HEK293 (cell line): ENCODE results near the gene PSMC2.

ENCODE experiments used
- CTCF ChIP-seq: fragments of 450-650 bp; formaldehyde crosslinking; IDR thresholded peaks from 2 replicates; pipeline ENCODE4 v1.5.1; 2016; ENCODE audit warnings: missing biosample characterization, missing genetic modification characterization
- PRDM1 ChIP-seq: fragments of 450-650 bp; formaldehyde crosslinking; IDR thresholded peaks from 2 replicates; pipeline ENCODE4; 2016; ENCODE audit warnings: missing biosample characterization, missing genetic modification characterization
- SP7 ChIP-seq: fragments of 450-650 bp; formaldehyde crosslinking; IDR thresholded peaks from 2 replicates; pipeline ENCODE4 v1.5.1; 2016; ENCODE audit warnings: missing biosample characterization, missing genetic modification characterization
- TCF7L2 ChIP-seq: IDR thresholded peaks from 2 replicates; pipeline ENCODE4 v1.6.1; 2011; ENCODE audit warnings: low read depth, mild to moderate bottlenecking, inconsistent platforms, low read length, moderate library complexity, borderline replicate concordance
- ZBTB20 ChIP-seq: fragments of 450-650 bp; formaldehyde crosslinking; IDR thresholded peaks from 2 replicates; pipeline ENCODE4 v1.5.1; 2016; ENCODE audit warnings: missing biosample characterization, missing genetic modification characterization
- ZNF292 ChIP-seq: fragments of 450-650 bp; formaldehyde crosslinking; IDR thresholded peaks from 2 replicates; pipeline ENCODE4 v1.5.1; 2016; ENCODE audit warnings: low read depth, missing biosample characterization, missing genetic modification characterization, borderline replicate concordance
- ZNF324 ChIP-seq: fragments of 450-650 bp; formaldehyde crosslinking; IDR thresholded peaks from 2 replicates; pipeline ENCODE4 v1.5.1; 2016; ENCODE audit warnings: missing biosample characterization, missing genetic modification characterization
- ZNF350 ChIP-seq: fragments of 450-650 bp; formaldehyde crosslinking; IDR thresholded peaks from 2 replicates; pipeline ENCODE4 v1.5.0; 2017; ENCODE audit warnings: missing biosample characterization, mild to moderate bottlenecking, missing genetic modification characterization
- ZNF670 ChIP-seq: fragments of 450-650 bp; formaldehyde crosslinking; IDR thresholded peaks from 2 replicates; pipeline ENCODE4 v1.5.1; 2016; ENCODE audit warnings: missing biosample characterization, missing genetic modification characterization, low read depth
- ZSCAN5A ChIP-seq: fragments of 450-650 bp; formaldehyde crosslinking; IDR thresholded peaks from 2 replicates; pipeline ENCODE4 v1.5.1; 2016; ENCODE audit warnings: missing biosample characterization, missing genetic modification characterization

- no peak for TF ChIP-seq PRDM1 (tag by site-specific recombination)
- no peak for TF ChIP-seq SP7 (tag by site-specific recombination)
- TF ChIP-seq CTCF (tag by site-specific recombination) = no peak
- no peak for TF ChIP-seq TCF7L2
- no peak for TF ChIP-seq ZNF670 (tag by site-specific recombination)
- TF ChIP-seq ZSCAN5A (tag by site-specific recombination) = no peak
- TF ChIP-seq ZNF292 (tag by site-specific recombination) = no peak
- no peak for TF ChIP-seq ZNF350 (tag by site-specific recombination)
- TF ChIP-seq ZNF324 = no peak
- no peak for TF ChIP-seq ZBTB20
These were observed 39.8 kb downstream of the PSMC2 start for GRCh38 chr7:103387242-103387641.
